ENCODE measurements around the gene RIF1.

Gene RIF1, protein sequence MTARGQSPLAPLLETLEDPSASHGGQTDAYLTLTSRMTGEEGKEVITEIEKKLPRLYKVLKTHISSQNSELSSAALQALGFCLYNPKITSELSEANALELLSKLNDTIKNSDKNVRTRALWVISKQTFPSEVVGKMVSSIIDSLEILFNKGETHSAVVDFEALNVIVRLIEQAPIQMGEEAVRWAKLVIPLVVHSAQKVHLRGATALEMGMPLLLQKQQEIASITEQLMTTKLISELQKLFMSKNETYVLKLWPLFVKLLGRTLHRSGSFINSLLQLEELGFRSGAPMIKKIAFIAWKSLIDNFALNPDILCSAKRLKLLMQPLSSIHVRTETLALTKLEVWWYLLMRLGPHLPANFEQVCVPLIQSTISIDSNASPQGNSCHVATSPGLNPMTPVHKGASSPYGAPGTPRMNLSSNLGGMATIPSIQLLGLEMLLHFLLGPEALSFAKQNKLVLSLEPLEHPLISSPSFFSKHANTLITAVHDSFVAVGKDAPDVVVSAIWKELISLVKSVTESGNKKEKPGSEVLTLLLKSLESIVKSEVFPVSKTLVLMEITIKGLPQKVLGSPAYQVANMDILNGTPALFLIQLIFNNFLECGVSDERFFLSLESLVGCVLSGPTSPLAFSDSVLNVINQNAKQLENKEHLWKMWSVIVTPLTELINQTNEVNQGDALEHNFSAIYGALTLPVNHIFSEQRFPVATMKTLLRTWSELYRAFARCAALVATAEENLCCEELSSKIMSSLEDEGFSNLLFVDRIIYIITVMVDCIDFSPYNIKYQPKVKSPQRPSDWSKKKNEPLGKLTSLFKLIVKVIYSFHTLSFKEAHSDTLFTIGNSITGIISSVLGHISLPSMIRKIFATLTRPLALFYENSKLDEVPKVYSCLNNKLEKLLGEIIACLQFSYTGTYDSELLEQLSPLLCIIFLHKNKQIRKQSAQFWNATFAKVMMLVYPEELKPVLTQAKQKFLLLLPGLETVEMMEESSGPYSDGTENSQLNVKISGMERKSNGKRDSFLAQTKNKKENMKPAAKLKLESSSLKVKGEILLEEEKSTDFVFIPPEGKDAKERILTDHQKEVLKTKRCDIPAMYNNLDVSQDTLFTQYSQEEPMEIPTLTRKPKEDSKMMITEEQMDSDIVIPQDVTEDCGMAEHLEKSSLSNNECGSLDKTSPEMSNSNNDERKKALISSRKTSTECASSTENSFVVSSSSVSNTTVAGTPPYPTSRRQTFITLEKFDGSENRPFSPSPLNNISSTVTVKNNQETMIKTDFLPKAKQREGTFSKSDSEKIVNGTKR (N-terminal part only)

DNA sequence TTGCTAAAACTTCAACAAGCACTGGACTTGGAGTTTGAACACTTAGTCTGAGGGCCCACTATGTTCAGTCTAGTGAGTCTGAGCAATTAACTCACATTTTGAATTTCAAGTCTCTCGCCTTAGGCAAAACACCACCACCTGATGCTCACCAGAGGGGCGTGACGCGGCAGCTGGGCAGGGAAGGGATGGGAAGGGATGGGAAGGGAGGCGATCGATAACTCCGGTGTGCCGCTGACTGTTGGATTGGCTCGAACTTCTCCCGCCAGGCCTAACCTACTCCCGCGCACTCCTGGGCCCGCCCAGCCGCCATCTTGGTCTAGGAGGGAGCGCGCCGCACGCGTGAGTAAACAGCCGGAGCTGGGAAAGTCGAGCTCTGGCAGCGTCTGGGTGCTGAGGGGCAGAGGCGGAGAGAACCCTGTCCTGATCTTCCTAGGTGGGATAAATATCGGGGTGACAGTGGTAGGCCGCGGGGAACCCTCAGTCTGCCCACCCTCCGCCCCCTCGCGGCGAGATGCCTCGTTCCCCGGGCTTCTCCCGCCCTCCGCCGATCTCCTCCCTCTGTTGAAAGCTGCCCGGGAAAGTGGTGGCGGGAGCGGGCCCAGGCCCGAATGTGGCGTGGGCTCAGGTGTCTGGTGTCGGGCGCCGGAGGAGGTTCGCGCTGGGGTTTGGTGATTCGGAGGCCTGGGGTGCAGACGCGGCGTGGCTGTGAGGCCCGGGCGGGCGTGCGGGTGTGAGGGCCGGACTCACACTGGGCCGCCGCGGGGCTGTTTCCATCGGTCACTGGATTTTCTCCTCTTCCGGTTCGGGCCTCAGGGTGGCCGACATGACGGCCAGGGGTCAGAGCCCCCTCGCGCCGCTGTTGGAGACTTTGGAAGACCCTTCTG lies at the start of gene RIF1:
TSS of gene RIF1 (plus strand) at position 302 of the 884 bp plus-strand sequence. CDS start at position 824, 522 bp downstream.
- peak; percentile 92 for DNase-seq

DNA sequence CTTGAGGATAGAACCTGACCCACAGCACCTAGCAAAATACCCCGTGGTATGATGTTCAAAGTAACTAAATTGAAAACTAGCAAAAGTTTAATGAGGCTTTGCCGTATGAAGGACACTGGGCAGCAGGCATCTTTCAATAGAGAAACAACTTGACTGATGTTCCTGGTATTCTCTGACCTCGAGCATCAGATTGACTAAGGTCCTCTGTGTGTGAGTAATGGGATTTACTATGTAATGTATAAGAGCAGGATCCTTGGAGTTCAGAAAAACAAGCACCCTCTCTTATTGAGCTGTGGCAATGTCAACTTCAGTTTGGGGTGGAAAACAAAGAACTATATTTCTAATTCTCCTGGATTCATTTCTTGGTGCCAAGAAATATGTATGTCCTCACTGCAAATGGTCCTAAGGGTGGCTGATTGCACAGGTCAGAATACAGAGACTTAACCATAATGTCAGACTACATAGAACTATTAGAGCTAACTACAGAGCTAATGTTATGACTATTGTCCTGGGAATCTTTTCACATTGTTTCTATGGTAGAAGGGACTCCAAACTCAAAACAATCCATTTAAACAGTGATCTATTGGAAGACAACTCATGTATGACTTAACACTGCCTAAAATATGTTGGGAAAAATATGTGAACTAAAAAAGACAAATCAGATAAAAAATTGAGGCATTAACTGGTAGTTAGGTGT lies 47.9 kb upstream of the RIF1 start:
- peak; percentile 62 for DNase-seq

DNA sequence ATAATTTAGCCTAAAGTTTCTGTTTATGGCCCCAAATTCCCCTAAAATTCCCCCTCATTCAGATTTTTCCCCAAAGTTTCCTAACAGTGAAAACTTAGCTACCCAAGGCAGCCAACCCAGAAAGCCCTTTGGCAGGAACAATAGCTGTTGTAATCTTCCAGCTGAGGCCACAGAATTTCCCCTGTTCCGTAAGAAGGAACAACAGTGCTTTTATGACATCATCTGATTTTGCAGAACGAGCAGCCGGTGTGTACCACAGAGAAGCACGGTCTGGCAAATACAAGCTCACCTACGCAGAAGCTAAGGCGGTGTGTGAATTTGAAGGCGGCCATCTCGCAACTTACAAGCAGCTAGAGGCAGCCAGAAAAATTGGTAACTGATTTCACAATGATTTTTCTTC lies 46.0 kb upstream of the RIF1 start:
- peak; percentile 96 for DNase-seq

DNA sequence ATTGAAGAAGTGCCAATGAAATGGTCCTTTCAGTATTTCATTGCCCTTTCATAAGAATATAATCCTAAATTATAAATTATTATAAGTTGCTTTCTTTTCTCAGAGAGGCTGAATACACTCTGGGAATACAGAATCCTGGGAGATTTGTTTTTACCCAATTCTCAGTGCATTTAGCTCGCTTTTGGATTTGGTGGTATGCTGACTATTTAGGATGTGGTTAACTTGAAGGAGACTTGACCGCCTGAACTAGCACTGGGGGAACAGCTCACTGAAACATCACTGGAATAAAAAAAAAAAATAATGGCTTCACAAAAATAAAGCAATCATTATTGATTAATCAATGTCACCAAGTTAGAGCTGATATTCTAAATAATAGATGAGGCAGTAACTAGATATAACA lies 42.1 kb upstream of the RIF1 start:
- DNase-seq = no peak

DNA sequence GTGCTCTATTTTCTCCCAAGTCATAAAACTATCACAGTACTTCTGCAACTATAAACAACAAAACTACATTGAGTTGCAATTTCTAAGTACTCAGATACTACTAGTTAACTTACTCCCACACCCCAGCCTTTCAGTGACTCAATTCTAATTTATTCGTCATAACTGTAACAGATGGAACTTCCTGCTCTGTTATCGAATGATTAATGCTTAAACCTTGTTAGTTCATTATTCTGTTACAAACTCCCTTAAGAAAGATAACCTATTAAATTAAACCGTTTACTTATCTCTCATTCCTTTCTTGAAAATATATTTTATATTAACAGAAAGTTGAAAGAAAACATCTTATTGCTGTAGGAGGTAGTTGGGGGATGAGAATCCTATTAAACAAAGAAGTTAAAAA lies 35.3 kb upstream of the RIF1 start:
- peak; percentile 64 for DNase-seq

DNA sequence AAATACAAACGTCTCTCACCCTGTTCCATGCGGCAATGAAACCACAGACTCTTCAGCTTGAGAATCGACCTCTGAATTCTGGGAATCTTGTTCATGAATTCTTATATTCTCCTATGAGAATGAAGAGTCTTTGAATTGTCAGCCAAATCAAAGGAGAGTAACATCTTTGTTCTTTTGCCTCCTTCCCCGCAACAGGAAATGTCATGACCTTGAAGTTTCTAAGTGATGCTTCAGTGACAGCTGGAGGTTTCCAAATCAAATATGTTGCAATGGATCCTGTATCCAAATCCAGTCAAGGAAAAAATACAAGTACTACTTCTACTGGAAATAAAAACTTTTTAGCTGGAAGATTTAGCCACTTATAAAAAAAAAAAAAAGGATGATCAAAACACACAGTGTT lies 30.5 kb upstream of the RIF1 start:
- DNase-seq = no peak

DNA sequence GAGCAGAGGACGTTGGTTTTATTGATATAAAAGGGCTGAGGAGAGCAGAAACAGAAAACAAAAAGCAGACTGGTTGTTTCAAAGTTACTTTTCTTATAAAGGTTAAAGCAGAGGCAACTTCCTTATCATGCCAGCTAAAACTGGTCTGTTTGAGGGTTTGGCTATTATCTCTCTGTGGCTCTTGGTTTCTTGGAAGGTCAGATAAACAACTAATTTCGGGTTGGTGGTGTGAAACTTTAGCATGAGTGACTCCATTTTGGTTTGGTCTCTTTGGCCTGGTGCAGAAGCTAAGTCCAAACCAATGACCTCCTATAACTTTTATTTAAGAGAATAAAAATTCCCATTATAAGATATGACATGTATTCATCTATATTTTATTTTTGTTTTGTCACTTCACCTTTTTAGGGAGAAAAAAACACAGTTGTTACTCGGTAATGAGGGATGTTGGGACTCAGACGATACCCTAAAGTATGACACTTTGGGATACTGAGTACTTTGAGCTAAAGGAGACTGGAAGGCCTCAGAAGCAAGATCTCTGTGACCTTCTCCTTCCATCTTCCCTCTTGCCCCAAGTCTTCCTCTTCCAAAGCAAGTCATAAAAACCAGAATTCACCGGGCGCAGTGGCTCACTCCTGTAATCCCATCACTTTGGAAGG lies 29.0 kb upstream of the RIF1 start:
- DNase-seq = no peak

DNA sequence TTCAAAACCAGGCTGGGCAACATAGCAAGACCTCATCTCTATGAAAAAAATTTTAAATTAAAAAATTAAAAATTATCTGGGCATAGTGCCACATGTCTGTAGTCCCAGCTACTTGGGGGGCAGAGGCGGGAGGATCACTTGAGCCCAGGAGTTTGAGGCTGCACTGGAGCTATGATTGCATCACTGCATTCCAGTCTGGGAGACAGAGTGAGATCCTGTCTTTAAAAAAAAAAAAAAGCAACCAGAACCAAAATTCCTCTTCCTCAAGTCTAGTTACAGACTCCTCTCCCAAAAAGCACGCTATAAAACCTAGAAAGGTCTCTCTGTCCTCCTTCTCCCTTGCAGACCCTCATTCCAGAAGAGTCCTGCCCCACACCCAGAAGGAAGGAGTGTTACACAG lies 28.4 kb upstream of the RIF1 start:
- no peak for DNase-seq

DNA sequence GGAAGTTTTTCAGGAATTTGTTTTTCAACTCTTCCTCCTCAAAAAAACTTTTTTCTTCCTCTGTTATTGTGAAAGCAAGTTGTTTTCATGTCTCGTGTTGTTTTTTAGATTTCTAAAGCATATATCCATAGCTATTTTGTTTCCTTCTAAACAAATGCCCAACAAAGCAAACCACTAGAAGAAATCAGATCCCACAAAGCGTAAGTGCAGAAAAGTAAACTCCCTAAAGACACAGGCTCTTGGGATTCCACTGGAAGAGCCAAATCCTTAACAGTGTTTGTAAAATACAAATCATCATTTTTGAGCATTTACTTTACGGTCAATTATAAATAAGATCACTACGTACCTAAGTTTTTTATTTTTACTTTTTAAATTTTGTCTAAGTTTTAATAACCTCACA lies 21.7 kb upstream of the RIF1 start:
- DNase-seq = no peak

DNA sequence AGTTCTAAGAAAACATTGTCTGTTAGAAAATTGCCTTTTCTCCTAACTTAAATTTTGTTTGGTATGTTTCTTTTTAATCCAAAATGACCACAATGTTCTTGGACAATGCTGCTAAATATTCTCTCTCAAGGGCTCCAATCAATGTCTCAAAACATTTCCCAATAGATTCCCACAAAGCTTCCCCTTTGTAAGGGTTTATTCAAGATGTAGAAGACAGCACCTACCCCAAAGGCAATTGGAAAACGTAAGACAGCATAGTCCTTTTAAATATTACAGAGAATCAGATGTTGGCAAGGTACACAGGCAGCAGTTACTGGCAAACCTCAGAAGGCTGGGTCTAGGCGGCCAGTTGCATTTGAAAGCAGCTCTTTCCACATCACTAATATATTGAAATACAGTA lies 18.3 kb upstream of the RIF1 start:
- no peak for DNase-seq

DNA sequence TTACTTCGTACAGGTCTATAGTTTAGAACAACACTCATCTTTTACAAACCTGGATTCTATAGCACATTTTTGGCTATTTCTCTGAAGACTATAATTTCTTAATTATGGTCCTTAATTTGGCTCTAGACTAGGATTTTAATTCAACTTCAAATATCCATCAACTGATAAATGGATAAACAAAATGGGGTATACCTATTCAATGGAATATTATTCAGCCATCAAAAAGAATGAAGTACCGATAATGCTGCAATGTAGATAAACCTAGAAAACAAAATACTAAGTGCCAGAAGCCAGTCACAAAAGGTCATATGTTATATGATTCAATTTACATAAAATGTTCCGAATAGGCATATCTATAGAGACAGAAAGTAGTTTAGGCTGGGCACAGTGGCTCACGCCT lies 15.2 kb upstream of the RIF1 start:
- DNase-seq = no peak

DNA sequence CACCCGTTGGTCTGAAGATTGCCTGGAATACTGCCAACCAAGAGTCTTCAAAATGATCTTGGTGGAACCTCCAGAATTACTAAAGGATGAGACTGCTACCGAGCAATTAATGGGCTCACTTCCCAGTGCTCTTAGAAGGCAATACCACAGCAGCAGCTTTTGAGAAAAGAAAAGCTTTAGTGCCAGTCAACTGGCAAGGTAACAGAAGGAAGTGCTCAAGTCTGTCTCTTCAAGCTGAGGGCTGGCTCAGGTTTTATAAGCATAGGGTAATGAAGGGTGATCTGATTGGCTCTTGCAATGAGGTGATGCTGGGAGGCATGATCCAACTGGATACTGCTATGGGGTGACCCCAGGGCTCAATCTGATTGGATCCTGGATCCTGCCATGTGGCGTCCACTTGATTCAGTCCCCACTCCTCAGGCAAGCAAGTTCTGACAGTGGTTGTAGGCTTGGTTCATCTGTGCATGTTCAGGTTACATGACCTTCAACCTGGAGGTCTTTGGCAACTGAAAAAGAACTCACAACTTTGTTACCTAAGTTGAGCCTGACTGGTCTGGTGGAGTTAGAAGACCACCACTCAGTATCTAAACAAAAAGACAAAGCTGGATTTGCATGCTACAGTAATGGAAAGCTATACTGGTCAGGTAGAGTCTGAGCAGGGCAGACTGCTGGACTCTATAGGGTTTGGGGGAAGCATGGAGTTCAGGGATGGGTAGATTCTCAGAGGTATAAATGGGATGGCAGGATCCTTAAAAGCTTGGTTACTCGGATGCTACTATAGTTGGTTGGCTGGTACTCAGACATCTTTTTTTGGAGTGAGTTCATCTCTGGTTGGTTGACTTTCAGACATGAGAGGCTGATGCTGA lies 14.0 kb upstream of the RIF1 start:
- DNase-seq = no peak

DNA sequence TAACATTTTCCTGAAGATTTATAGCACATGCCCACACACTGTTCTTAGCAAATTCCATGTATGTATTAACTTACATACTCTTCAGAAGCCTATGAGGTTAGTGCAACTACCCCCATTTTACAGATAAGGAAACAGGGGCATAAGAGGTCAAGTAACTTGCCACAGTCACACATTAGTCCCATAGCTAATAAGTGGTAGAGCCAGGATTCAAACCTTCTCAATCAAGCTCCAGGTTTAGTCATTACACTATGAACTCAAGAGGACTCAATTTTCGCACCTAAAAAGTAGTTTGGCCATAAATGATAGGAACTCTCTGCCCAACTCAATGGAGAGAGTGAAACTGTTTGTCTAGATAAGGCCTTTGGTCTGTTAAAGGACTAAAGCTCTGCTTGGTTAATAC lies 9.7 kb upstream of the RIF1 start:
- DNase-seq = no peak

DNA sequence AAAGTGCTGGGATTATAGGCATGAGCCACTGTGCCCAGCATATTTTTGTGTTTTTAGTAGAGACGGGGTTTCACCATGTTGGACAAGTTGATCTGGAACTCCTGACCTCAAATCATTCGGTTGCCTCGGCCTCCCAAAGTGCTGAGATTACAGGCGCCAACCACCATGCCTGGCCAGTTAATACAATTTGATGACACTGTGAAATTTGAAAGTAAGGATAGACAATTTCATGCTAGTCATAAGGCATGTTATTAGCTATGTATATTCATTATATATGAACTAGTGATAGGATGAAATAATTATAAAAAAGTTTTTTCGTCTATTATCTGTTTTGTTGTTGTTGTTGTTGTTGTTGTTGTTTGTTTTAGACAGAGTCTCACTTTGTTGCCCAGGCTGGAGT lies 8.6 kb upstream of the RIF1 start:
- no peak for DNase-seq

DNA sequence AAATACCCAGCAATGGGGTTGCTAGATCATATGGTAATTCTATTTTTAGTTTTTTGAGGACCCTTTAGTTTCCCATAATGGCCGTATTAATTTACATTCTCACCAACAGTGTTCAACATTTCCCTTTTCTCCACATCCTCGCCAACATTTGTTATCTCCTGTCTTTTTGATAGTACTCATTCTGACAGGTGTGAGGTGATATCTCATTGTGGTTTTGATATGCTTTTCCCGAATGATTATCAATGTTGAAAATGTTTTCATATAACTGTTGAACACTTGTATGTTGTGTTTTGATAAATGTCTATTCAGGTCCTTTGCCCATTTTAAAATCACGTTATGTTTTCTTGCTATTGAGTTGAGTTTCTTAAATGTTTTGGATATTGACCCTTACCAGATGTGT lies 5.8 kb upstream of the RIF1 start:
- no peak for DNase-seq

DNA sequence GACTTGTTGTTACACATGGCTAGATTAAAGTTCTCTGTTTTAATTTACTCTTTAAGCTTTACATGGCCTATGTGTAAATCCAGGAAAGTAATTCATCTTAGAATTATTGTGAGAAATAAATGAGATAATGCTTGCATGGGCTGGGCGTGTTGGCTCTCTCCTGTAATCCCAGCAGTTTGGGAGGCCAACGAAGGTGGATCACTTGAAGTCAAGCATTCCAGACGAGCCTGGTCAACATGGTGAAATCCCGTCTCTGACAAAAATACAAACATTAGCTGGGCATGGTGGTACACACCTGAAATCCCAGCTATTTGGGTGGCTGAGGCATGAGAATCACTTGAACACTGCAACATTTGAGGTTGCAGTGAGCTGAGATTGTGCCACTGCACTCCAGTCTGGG lies 4.3 kb upstream of the RIF1 start:
- no peak for DNase-seq

DNA sequence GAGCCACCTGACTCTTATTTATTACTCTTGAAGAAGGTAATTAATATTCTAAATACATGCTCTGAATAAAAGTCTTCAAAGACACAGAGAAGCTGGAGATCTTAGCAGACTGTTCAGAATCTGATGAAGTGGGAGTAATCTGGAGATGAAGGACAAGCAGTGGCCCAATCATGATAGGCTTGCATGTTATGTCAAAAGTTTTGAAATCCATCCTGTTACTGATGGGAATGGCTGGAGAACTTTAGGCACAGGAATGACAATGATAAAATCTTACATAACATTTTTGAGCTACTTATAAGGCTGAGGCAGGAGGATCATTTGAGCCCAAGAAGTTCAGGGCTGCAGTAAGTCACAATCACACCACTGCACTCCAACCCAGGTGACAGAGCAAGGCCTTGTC lies 2.4 kb upstream of the RIF1 start:
- no peak for DNase-seq

DNA sequence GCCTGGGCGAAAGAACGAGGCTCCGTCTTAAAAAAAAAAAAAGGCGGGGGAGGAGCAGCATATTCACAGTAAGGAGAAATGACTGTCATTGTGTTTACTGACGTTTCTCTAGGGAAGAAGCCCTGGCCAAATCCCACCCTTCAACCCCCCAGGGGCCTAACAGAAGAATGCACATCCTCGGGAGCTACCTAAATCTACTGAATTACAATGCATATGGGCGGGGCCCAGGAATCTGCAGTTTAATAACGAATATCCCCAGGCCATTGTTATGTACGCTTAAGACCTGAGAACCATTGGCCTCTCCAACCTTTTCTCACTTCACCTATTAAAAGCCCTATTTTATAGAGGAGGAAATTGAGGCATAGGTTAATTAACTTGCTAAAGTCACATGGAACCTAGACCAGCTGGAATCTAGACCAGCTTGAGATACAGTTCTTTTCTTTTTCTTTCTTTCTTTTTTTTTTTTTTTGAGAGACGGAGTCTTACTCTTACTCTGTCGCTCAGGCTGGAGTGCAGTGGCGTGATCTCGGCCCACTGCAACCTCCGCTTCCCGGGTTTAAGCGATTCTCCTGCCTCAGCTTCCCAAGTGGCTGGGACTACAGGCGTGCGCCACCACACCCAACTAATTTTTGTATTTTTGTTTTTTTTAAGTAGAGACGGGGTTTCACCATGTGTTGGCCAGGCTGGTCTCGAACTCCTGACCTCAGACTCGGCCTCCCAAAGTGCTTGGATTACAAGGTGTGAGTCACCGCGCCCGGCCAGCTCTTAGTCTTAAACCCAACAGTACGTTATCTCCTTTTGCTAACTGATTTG lies 708 bp upstream of the RIF1 start:
- no peak for DNase-seq

DNA sequence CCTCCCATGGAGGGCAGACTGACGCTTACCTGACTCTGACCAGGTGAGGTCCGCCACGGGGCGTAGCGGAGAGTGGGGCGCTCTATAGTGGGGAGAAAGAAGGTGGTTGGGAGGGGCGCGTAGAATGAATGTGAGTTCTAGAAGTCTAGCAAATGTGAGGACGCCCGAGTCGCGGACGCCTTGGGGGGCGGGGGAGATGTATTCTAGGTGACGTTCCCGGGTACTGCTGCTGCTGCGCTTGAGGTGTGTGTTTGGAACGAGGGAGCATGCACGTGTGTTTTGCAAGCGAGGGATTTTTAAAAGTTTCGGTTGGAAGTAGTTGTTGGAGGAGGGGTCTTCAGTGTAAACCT lies 758 bp downstream of the RIF1 start:
- DNase-seq = peak; percentile 15
